ENCODE measurements around the gene PPP1CB.

Gene PPP1CB

GRCh38 chr2:28745225-28745624 lies 6.4 kb upstream of the PPP1CB start:
- DNase-seq (ENCODE audit: low read depth) = no peak

- no peak for DNase-seq (ENCODE audit: low read depth)
Measured at GRCh38 chr2:28745876-28746275, 5.8 kb upstream of the PPP1CB start.

- DNase-seq (ENCODE audit: low read depth) = no peak
Measured at GRCh38 chr2:28746429-28747111, 5.1 kb upstream of the PPP1CB start.

- no peak for DNase-seq (ENCODE audit: low read depth)
Measured at GRCh38 chr2:28747714-28748113, 3.9 kb upstream of the PPP1CB start.

GRCh38 chr2:28748176-28748575 lies 3.5 kb upstream of the PPP1CB start:
- DNase-seq (ENCODE audit: low read depth) = no peak

DNA sequence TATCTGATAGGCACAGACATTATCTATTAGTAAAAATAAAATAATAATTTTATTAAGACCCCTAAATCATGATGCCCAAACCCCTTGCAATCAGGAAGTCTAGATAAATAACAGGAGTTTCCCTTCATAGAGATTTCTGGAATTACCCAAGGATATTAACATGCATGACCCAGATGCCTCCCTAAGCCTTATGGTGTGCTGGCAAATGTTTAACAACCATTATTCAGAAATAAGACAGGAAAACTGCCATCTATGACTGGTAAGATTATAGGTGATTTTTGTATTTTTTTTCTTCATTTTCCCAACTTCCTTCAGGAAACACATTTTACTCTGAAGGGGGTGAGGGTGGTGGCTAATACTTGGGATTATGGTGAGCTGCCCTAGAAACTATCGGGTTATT lies 2.7 kb upstream of the PPP1CB start:
- no peak for DNase-seq (ENCODE audit: low read depth)

DNA sequence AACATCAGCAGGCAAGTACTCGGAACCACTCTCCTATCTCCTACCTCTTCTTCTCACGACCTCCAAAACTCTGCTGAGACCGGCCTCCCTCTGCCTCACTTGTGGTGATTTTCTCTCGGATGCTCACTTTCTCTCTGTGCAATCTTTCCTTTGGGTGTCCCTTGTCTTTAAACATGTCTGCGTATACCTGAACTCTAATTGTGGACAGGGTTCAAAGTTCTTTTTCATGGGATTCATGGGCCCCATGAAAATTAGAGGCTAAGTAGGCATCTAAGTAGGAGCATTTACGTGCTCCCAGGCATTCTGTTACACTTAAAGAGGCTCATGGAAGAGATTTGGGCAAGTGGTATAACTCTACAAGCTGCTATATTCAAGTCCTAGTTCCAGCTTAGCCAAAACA lies 2.1 kb upstream of the PPP1CB start:
- no peak for DNase-seq (ENCODE audit: low read depth)

DNA sequence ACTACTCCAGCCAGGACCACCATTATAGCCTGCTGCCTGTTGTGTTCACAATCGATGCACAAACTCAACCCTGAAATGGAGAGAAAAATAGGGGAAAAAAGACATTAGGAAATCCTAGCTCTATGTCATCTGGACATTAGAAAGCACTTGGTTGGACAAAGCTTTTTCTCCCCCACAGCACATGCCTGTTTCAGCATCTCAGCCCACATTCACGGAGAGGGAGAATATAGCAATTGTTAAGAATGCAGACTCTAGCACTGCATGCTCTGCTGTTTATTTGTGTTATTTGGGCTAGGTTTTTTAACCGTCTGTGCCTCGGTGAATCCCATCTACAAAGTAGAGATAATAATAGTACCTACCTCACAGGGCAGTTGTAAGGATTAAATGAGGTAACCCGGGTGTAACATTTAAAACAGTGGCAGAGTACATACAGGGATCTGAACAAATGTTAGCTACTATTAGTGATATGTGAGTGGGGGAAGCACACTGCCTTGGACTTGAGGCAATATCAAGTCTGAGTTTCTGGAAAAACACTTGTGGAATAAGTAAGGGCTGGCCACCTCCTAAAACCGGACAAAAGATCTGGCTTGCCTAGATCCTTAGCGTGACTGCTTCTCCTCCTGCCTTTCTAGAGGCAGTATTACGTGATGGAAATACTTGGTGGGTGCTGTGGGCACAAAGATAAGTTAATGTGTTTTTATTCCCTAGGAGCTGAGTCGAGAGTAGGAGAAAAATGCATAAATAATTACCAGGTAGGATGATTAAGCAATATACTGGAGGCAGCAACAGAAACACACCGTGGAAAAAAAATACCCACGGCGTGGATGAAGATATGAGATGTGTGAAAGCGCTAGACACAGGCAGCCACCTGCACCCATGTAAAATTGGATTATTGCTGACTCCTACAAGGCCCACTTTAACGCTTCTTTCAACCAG lies 1.0 kb upstream of the PPP1CB start:
- DNase-seq (ENCODE audit: low read depth) = peak; percentile 57

DNA sequence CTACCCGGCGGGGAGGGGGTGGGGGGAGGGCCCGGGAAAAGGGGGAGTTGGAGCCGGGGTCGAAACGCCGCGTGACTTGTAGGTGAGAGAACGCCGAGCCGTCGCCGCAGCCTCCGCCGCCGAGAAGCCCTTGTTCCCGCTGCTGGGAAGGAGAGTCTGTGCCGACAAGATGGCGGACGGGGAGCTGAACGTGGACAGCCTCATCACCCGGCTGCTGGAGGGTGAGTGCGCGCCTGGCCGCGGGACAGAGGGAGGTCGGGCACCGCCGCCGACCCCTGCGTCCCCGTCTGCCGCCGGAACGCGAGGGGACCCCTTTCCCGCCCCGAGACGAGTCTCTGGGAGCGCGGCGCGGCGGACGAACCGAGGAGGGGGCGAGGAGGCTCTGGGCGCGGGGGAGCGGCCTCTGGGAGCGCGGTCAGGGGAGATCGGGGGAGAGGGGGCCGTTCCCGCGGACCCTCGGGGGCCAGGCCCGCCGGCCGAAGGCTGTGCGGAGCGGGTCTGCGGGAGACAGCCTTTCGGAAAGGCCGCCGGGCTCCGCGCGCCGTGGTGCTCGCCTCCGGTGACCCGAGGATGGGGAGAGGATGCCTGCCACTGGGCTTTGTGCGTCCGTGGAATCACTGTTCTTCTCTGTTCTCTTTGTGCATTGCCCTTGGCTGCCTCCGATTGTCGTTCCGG lies 463 bp downstream of the PPP1CB start:
- DNase-seq (ENCODE audit: low read depth) = no peak

DNA sequence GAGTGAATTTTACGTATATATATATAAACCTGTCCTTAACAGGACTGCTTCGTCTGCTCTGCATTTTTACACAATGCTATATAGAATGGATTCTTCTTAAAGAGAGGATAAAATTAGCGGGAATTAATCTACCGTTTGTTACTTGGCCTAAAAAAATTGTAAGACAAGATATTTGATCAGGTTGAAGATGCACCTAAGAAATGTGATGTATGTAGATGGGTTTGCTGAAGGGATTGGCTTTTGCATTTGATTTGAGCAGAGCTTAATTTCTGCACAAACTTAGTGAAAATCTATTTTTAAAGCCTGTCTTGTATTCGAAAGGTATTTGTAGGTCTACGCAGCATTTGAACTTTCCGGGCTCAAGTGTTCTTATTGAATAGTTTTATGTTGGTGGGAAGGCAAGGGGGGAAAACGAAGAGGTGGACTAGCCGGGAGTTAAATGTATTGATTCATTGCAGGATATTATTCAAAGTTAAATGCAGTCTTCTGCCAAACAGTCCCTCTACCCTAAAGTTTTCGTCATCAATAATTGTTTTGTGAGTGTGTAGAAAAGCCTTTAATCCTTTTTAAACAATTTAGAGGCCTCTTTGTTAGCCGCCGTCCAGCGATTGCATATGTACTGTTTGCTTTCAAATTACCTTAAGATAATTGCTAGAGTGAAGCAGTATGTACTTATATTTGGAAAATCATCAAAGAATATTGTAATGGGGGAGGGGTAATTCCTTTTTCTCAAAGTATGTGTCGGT lies 1.2 kb downstream of the PPP1CB start:
- DNase-seq (ENCODE audit: low read depth) = no peak

- no peak for DNase-seq (ENCODE audit: low read depth)
Measured at GRCh38 chr2:28754321-28754720, 2.7 kb downstream of the PPP1CB start.

DNA sequence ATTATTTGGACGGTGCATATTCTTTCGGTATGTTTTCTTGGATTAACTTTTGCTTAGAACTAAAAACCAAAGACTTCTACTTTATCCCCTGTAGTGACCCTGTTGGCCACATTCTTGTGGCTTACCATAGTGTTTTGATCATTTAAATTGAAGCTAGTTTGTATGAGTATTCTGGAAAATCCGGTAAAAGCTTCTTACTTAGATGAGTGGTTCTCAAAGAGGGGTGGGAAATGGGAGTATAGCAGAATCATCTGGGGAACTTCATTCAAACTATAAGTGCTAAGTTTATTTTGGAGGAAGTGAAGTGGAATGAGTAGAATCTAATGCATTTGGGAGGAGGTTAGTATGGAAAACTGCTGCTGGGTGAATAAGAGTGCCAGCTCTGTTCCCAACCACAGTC lies 3.8 kb downstream of the PPP1CB start:
- no peak for DNase-seq (ENCODE audit: low read depth)

GRCh38 chr2:28758459-28758858 lies 6.8 kb downstream of the PPP1CB start:
- no peak for DNase-seq (ENCODE audit: low read depth)

- no peak for DNase-seq (ENCODE audit: low read depth)
Measured at GRCh38 chr2:28761420-28761819, 9.8 kb downstream of the PPP1CB start.

DNA sequence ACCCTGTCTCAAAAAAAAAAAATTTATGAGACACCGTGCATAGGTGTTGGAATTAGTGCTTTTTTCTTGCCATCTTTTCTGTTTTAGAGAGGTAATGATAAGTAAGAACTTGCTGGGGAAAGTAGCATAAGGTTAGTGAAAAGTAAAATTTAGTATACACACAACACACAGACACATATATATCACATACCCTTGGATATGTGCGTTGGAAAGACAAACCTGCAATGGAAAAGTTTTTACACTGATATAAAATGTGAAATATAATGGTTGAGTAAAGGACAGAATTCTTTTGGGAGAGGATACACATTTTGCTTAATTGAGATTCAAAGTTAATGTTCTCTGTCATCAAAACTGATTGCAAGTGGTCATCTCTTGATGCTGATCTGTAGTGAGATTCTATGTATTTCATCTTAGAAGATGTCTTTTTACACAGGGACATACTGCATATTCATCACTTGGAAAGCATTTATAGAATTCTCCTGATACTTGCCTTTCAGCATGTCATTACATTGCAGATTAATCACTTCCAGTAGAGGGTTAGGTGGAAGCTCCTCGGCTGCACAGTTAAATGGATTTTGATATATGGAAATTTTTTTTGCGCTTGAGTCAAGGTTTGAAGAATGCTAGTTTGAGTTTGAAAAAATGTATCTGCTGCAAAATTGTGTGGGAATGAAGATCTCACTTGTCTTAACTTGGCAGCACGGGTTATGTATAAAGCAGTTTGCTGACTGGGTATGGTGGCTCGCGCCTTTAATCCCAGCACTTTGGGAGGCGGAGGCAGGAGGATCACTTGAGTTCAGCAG lies 13.5 kb downstream of the PPP1CB start:
- DNase-seq (ENCODE audit: low read depth) = no peak

GRCh38 chr2:28766070-28766469 lies 14.4 kb downstream of the PPP1CB start:
- no peak for DNase-seq (ENCODE audit: low read depth)

- DNase-seq (ENCODE audit: low read depth) = no peak
Measured at GRCh38 chr2:28767337-28767736, 15.7 kb downstream of the PPP1CB start.

- no peak for DNase-seq (ENCODE audit: low read depth)
Measured at GRCh38 chr2:28768422-28768821, 16.8 kb downstream of the PPP1CB start.

- no peak for DNase-seq (ENCODE audit: low read depth)
Measured at GRCh38 chr2:28768952-28769351, 17.3 kb downstream of the PPP1CB start.

DNA sequence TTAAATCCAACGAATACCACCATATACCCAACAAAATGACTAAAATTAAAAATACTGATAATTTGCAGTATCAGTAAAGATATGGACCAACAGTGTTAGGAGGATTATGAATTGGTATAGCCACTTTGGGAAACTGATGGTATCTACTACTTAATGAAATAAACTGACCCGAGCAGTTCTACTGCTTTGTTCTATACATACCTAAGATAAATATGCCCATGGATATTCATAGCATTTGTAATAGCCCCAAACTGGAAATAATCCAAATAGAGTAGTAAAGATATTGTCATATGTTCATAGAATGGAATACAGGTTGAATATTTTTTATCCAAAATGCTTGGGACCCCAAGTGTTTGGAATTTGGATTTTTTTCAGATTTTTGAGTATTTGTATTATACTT lies 20.7 kb downstream of the PPP1CB start:
- no peak for DNase-seq (ENCODE audit: low read depth)

DNA sequence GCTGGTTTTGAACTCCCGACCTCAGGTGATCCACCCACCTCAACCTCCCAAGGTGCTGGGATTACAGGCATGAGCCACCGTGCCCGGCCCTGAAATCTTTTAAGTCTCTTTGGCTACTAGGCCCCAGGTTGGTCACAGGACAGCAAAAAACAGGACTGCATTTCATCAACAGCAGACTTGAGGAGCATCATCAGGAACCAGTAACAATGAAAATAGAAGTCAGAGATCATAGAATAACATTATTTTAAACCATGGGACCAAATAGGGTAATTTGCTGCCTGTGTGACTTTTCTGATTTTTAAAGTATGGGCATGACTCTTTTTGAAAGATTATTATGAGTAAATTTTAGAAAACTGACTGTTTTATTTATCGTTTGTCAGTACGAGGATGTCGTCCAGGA lies 24.8 kb downstream of the PPP1CB start:
- DNase-seq (ENCODE audit: low read depth) = no peak
